ENCODE measurements around the gene TGM2. TPM values are rescaled to one million over a fixed set of nuclear protein-coding genes. Genes with fewer than 3 reads are reported as not detected.

TGM2 gene
- total and polyA plus RNA-seq, 2 donors (not counting 1 experiment from before 2014, with no cell fraction given), result 2.4 to 60.8 TPM

DNA sequence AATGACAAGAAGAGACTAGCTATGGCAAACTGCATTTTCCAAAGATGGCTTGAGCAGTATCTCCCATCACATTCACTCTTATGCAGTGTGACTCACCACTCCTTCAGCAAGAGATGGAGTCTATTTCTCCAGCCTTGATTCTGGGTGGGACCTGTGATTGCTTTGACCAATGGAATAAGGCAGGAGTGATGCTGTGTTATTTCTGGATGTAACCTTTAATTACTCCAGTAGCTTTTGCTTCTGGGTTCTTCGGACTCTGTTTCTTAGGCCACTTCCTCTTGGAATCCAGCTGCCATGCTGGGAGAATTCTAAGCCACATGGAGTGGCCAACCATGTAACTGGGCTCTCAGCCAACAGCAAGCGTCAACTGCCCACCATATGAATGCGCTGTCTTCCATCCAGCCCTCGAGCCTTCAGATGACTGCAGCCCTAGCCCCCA is 50.7 kb downstream of the TGM2 start:
- Histone ChIP-seq H3K9ac (ENCODE audit: low read length) (no peak overlapping the region), H2AFZ (ENCODE audit: insufficient read depth, low read depth, low read length, poor library complexity, severe bottlenecking) (no peak overlapping the region), H3K9me3 (ENCODE audit: control extremely low read depth in 1 of 3, control insufficient read depth in 2 of 3, insufficient read depth in 1 of 3, low read length in 2 of 3) (no peaks in the 10 kb centered on the region), H3K4me1 (ENCODE audit: control insufficient read depth in 2 of 2, insufficient read depth in 2 of 2, low read length in 2 of 2) (peaks cover 0 to 3% of the 10 kb centered on the region in 2 donors), H3K27ac (ENCODE audit: low read length in 2 of 2) (no peak overlapping the region), H3K36me3 (replicated peaks in 1 of 2; ENCODE audit: control extremely low read depth in 1 of 2, control insufficient read depth in 1 of 2, extremely low read depth in 1 of 2, insufficient read depth in 2 of 2, low read length in 1 of 2) (no peaks in the 10 kb centered on the region), H3K4me3 (ENCODE audit: control extremely low read depth in 1 of 5, extremely low read depth in 1 of 5, insufficient read depth in 1 of 5, low read depth in 2 of 5, low read length in 4 of 5) (no peak overlapping the region), H4K20me1 (ENCODE audit: control insufficient read depth, insufficient read depth, low read length, poor library complexity, severe bottlenecking) (no peaks in the 10 kb centered on the region), H3K4me2 (replicated peaks; ENCODE audit: low read depth, low read length, poor library complexity, severe bottlenecking) (no peak overlapping the region), H3K79me2 (ENCODE audit: control insufficient read depth, insufficient read depth, low read length) (no peaks in the 10 kb centered on the region), H3K27me3 (replicated peaks in 1 of 4; ENCODE audit: control extremely low read depth in 1 of 4, control insufficient read depth in 3 of 4, insufficient read depth in 4 of 4, low read length in 3 of 4) (no peaks in the 10 kb centered on the region)
- intact Hi-C loops (cut with micrococcal nuclease), result no loop called here
- WGBS (ENCODE audit: insufficient coverage), result 100% methylated on average over 4 of the region's 4 CpGs
- no peak overlapping the region for H3K4me3 Mint-ChIP-seq
- POLR2A ChIA-PET, result no interaction called here
- no peaks in the 10 kb centered on the region for H3K9me3 Mint-ChIP-seq (ENCODE audit: insufficient read depth)
- no peak overlapping the region for H3K27ac Mint-ChIP-seq
- CTCF ChIA-PET, result interaction anchor here (0.7 to 7.9 kb wide), 14 partner anchors 10 to 107 kb away, joined by 3 to 101 read pairs (median 5); no protein-coding TSS in a partner anchor
- no peak for ATAC-seq (ENCODE audit: low read depth)
- H3K4me1 Mint-ChIP-seq, result peaks cover 3% of the 10 kb centered on the region
- no peak for DNase-seq
- no peaks in the 10 kb centered on the region for H3K27me3 Mint-ChIP-seq
- TF ChIP-seq CTCF (IDR thresholded peaks at IDR 0.05) (no peak), EZH2 (IDR thresholded peaks at IDR 0.05; ENCODE audit: borderline replicate concordance, insufficient read depth, low read depth, low read length, poor library complexity, severe bottlenecking) (no peak)

GRCh38 chr20:38113401-38114325 is 51.4 kb downstream of the TGM2 start:
- Histone ChIP-seq H3K4me2 (replicated peaks; ENCODE audit: low read depth, low read length, poor library complexity, severe bottlenecking) (no peak overlapping the region), H3K27ac (ENCODE audit: low read length in 2 of 2) (no peak overlapping the region), H3K27me3 (replicated peaks in 1 of 4; ENCODE audit: control extremely low read depth in 1 of 4, control insufficient read depth in 3 of 4, insufficient read depth in 4 of 4, low read length in 3 of 4) (no peaks in the 10 kb centered on the region), H2AFZ (ENCODE audit: insufficient read depth, low read depth, low read length, poor library complexity, severe bottlenecking) (no peak overlapping the region), H3K79me2 (ENCODE audit: control insufficient read depth, insufficient read depth, low read length) (no peaks in the 10 kb centered on the region), H3K36me3 (replicated peaks in 1 of 2; ENCODE audit: control extremely low read depth in 1 of 2, control insufficient read depth in 1 of 2, extremely low read depth in 1 of 2, insufficient read depth in 2 of 2, low read length in 1 of 2) (no peaks in the 10 kb centered on the region), H3K4me3 (ENCODE audit: control extremely low read depth in 1 of 5, extremely low read depth in 1 of 5, insufficient read depth in 1 of 5, low read depth in 2 of 5, low read length in 4 of 5) (no peak overlapping the region), H4K20me1 (ENCODE audit: control insufficient read depth, insufficient read depth, low read length, poor library complexity, severe bottlenecking) (no peaks in the 10 kb centered on the region), H3K4me1 (ENCODE audit: control insufficient read depth in 2 of 2, insufficient read depth in 2 of 2, low read length in 2 of 2) (peaks cover 0 to 3% of the 10 kb centered on the region in 2 donors), H3K9me3 (ENCODE audit: control extremely low read depth in 1 of 3, control insufficient read depth in 2 of 3, insufficient read depth in 1 of 3, low read length in 2 of 3) (no peaks in the 10 kb centered on the region), H3K9ac (ENCODE audit: low read length) (no peak overlapping the region)
- Mint-ChIP-seq H3K27me3 (no peaks in the 10 kb centered on the region), H3K27ac (no peak overlapping the region), H3K4me3 (no peak overlapping the region), H3K4me1 (peaks cover 3% of the 10 kb centered on the region), H3K9me3 (ENCODE audit: insufficient read depth) (no peaks in the 10 kb centered on the region)
- intact Hi-C loops (cut with micrococcal nuclease), result no loop called here
- TF ChIP-seq CTCF (IDR thresholded peaks at IDR 0.05) (no peak), EZH2 (IDR thresholded peaks at IDR 0.05; ENCODE audit: borderline replicate concordance, insufficient read depth, low read depth, low read length, poor library complexity, severe bottlenecking) (no peak)
- ChIA-PET POLR2A (no interaction called here), CTCF (interaction anchor here (0.6 to 7.9 kb wide), 14 partner anchors 8 to 108 kb away, joined by 3 to 101 read pairs (median 4); no protein-coding TSS in a partner anchor)
- DNase-seq, result no peak
- ATAC-seq (ENCODE audit: low read depth), result no peak
- WGBS (ENCODE audit: insufficient coverage), result 60% methylated on average over 5 of the region's 10 CpGs
